GM21786 (cell line): Measurements from ENCODE around the gene WDR64.

Experiments
- ATAC-seq: cut with Tn5 transposase; IDR thresholded peaks from one replicate; pipeline ENCODE4 v1.9.1; 2021; ENCODE audit not compliant: unreplicated experiment

Gene WDR64

DNA sequence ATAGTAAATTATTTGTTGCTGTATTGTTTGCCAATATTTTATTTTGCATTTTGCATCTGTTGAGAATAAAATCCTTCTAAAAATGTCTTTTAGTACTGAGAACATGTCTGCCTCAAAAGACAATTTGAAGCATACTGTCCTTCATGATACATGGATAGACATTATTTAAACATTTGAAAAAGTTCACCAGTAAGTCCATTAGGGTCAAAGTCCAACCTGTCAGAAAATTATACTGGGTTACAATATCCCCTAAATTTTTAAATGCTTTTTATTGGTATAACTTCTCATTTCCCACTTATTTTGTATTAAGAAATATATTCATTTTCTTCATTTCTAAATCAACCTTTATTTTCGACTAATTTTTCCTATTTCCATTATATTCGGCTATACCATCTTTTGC, 21.2 kb upstream of the WDR64 start:
- ATAC-seq = no peak

- no peak for ATAC-seq
Measured at GRCh38 chr1:241631674-241632073, 20.4 kb upstream of the WDR64 start.

DNA sequence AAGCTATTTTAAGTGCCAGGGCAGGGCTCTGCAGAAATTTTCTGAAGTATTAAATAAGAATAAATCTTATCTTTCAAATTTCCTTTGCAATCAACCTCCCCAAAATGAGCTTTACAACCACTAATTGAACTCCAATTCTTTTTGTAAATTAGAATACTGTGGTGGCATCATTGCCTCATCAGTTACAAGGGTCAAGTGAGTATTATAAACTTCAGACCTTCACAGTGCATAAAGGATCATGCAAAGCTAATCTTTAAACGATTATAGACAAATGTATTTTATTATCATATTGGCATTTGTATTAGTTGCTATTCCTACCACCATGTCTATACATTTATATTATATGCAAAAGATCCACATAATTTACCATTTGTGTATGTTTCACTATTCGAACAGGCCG, 19.1 kb upstream of the WDR64 start:
- ATAC-seq = no peak

GRCh38 chr1:241635556-241636152, 16.4 kb upstream of the WDR64 start:
- no peak for ATAC-seq

DNA sequence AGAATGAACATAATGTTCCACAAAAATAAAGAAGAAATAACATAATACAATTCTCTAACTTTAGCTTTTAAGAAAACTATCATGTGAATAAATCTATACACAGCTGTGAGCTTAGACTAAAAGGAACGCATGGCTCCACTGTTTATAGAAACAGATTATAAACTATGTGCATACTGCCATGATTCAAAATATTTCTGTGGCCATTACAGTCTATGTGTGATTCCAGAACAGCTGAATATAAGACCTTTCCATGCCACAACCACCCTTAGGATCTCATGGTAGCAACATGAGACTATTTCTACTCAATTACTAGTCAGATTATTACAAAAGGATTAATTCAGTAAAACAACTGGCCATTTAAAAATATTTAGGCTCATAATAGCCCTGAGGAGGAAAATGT, 15.8 kb upstream of the WDR64 start:
- ATAC-seq = no peak

- ATAC-seq = no peak
Measured at GRCh38 chr1:241637046-241637590, 15.0 kb upstream of the WDR64 start.

DNA sequence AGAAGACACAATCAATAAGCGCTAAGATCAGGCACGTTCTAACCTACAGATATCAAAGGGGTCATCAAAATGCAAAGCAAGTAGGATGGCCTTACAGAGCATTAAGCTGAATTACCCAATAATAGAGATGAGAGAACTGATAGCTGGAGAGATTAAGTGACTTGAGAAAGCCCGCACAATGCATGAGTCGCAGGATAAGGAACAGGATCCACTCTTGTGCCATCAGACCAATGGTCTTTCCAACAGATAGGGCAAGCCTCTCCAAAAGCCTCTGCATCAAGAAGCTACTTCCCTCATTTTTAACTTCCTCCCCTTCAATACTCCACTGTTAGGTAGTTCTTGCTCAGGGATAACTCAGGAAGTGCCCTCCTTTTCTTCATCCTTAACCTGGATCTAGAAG, 14.5 kb upstream of the WDR64 start:
- ATAC-seq = no peak

DNA sequence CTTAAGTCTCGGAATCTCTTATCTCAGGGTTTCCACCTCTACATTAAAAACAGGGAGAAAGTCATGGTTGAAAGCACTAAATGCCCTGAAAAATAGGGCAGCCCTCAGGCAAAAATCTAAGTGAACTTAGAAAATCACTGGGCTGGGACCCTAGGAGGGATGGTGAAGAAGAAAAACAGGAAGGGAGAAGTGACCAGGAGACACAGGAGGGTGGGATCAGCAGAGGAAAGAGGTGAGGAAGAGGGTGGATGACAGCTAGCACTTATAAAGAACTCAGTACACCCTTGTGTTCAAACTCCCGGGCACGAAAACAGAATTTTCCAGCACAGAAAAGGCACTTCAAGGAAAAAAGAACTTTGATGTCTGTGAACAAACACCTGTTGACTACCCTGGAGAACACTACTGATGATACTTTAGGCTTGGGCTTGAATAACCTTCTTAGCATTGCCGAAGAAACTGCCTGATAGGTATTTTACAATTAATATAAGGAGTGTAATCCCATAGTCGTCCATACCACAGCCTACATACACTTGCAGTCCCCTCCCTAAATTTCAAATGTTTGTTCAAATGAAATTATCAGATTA, 13.9 kb upstream of the WDR64 start:
- no peak for ATAC-seq

DNA sequence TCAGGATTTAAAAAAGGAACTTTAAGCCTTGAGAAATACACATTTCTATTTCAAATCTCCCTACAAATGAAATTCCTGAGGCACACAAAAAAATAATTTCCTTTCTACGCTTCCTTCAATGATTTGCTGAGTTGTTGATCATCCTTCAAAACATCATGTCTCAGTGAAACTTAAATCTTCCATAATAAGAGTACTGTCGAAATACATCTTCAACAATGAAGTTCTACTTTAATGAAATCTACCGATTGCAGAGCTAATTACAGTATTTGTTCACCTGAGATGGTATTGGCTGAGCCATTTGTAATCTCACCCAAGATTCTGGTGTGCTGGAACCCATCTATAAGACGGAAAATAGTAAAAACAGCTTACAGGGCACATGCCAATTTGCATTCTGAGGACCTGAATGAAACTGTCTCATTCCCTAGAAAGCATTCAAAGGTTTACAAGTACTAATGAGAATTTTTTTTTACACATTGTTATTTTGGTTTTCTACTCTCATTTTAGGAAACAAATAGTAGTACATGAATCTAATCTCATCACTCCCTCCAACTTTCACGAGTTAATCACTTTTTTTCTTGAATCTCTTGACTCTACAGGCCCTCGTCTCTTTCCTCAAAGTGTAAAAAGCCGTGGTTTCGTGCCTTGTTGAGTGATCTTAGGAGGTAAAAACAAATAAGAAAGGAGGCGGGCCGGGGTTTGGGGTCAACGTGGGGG, 13.0 kb upstream of the WDR64 start:
- ATAC-seq = peak; percentile 22

DNA sequence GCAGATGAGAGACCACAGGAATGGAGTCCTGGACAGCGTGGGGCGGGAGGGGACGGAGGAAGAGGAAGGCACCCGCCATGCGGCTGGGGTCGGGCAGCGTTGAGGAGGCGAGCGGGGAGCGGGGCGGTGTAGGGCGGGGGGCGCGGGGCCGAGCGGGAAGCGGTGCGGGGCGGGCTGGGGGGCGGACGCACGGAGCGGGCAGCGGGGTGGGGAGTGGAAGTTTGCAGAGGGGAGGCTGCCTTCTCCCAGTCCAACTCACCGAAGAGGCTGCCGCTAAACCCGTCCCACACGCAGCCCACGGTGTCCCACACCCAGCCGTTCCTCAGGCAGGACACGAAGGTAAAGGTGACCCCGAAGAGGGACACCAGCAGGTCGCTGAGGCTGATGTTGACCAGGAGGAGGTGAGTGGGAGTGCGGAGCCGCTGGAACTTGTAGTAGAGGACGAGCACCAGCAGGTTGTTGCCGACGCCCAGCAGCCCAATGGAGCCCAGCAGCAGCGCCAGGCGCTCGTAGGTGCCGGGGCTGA, 12.4 kb upstream of the WDR64 start:
- ATAC-seq = peak; percentile 42

GRCh38 chr1:241640149-241640866, 11.8 kb upstream of the WDR64 start, which contains the start of the genes CHML and OPN3:
Gene CHML (minus strand): TSS chr1:241640369. CDS start chr1:241635766, 4,603 bp downstream.
Gene OPN3 (minus strand): TSS chr1:241640369. CDS start chr1:241640254, 115 bp downstream.
- peak; percentile 81 for ATAC-seq

- ATAC-seq = no peak
Measured at GRCh38 chr1:241640867-241641622, 11.0 kb upstream of the WDR64 start.

- no peak for ATAC-seq
Measured at GRCh38 chr1:241641773-241642592, 10.1 kb upstream of the WDR64 start.

DNA sequence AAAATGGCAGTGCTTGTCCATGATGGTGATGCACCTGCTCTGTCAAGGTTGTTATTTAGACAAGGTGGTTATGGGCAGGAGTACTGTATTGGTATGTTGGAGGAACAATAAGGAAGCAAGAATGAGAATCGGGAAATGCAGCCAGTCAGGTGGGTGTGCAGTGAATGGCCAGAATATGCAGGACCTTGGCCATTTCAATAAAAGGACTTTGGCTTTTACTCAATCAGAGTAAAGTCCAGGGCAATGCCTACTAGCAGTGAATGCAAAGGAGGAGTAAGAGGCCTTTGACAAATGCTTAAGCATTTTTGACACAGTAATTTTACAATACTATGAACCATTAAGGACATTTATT, 9.5 kb upstream of the WDR64 start:
- no peak for ATAC-seq

GRCh38 chr1:241644259-241644658, 7.8 kb upstream of the WDR64 start:
- ATAC-seq = no peak

DNA sequence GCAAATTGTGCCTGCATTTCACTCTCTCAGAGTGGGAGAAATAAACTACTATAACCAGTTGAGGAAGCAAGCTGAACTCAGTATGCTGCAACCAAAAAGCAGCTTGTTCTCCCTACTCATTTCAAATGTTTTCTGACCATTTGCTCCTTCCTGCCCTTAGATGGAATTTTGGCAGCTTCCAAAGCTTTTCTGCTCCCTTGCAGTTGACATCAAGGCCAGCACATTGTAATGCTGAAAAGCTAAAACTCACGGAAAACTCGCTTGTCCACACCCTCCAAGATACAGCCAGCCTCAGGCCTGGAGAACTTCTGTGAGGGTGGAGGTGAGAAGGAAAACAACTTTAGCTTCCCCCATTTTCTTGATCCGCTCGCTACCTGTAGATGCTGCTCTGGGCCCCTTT, 6.9 kb upstream of the WDR64 start:
- no peak for ATAC-seq

- ATAC-seq = no peak
Measured at GRCh38 chr1:241646201-241646600, 5.9 kb upstream of the WDR64 start.

DNA sequence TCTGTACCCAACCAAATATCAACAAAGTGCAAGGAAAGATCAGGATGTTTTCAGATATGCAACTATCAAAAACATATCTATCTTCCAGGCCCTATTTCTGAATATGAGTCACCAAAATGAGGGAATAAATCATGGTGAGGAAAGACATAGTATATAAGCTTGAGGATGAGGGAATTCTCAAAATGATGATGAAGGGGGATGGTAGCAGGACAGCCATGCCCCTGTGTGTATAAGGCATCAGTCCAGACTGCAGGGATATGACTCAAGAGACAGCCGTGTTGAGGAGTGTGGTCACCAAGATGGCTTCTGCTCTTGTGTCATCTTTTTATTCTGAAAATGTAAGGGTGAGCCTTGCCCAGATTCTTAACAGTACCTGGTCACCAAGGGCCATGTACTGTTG, 4.4 kb upstream of the WDR64 start:
- no peak for ATAC-seq

GRCh38 chr1:241648159-241648558, 3.9 kb upstream of the WDR64 start:
- ATAC-seq = no peak

- ATAC-seq = no peak
Measured at GRCh38 chr1:241654019-241654418, 1.9 kb downstream of the WDR64 start.
